Endothelial cell of umbilical vein (primary cell): ENCODE measurements around the gene POU2F3. TPM values are rescaled to one million over a fixed set of nuclear protein-coding genes. Genes with fewer than 3 reads are reported as not detected.

ENCODE experiments used
- BruUV-seq: library from RNA; stranded (reverse); fragments of 400-500 nt; replicated peaks from 2 replicates; lab custom pipeline; 2021; lab: Mats Ljungman, UMichigan
- CTCF ChIA-PET: fragments of 300-600, 350-600 bp; sonication (Branson Sonifier 250); formaldehyde crosslinking; loops from one replicate; lab custom pipeline; 2021; ENCODE audit warnings: antibody characterized with exemption, inconsistent platforms; lab: Charles Lee
- POLR2A ChIA-PET: fragments of 300-600, 350-600 bp; sonication (Branson Sonifier 250); formaldehyde crosslinking; loops from one replicate; lab custom pipeline; 2021; ENCODE audit warnings: antibody characterized with exemption, inconsistent platforms; lab: Charles Lee
- DNase-seq: peaks from one replicate; pipeline ENCODE4 v3.0.0-alpha.2; 2011; ENCODE audit warnings: low read depth, low spot score
- FAIRE-seq: peaks from 2 replicates; lab custom pipeline; 2011; peaks lifted over from hg19 to GRCh38; lab: Jason Lieb, UNC
- H2AFZ ChIP-seq: 2 replicates; pipeline ENCODE4 v1.6.0; 2012; ENCODE audit warnings: low read depth, low read length, control low read depth, inconsistent platforms
- H3K27ac ChIP-seq: 2 replicates; pipeline ENCODE4 v1.5.1; 2011; ENCODE audit warnings: low read depth, mild to moderate bottlenecking, control low read depth, low read length, moderate library complexity; ENCODE audit not compliant: insufficient read depth
- H3K27me3 ChIP-seq, 2 experiments: 2 replicates each; pipeline versions ENCODE4 v1.6.0 to v1.6.1; 2011; ENCODE audit warnings: low read length in 2 of 2, mixed read lengths in 1 of 2; ENCODE audit not compliant: control insufficient read depth in 2 of 2, insufficient read depth in 2 of 2
- H3K36me3 ChIP-seq, 2 experiments: 2 replicates in 1 of 2; 3 replicates in 1 of 2; pipeline ENCODE4 v1.5.1; 2011; ENCODE audit warnings: low read length in 2 of 2, mild to moderate bottlenecking in 1 of 2, moderate library complexity in 1 of 2; ENCODE audit not compliant: control insufficient read depth in 2 of 2, insufficient read depth in 2 of 2; ENCODE audit errors: extremely low read depth in 1 of 2
- H3K4me1 ChIP-seq: 3 replicates; pipeline ENCODE4 v1.5.1; 2011; ENCODE audit warnings: mild to moderate bottlenecking, low read length; ENCODE audit not compliant: control insufficient read depth, insufficient read depth; ENCODE audit errors: extremely low read depth
- H3K4me2 ChIP-seq: 2 replicates; pipeline ENCODE4 v1.6.1; 2011; ENCODE audit warnings: low read length, control low read depth, mixed read lengths; ENCODE audit not compliant: insufficient read depth
- H3K4me3 ChIP-seq, 3 experiments: fragments of 200-600 bp in 1 of 3; sonication (generic), shearing (Covaris generic) in 1 of 3; replicated peaks in 1 of 3; 2 replicates each; pipeline ENCODE4 v1.5.1; 2011 to 2016; ENCODE audit warnings: control low read depth in 3 of 3, low read length in 3 of 3, mild to moderate bottlenecking in 2 of 3, inconsistent platforms in 1 of 3, low read depth in 1 of 3, moderate library complexity in 1 of 3; ENCODE audit not compliant: insufficient read depth in 1 of 3
- H3K79me2 ChIP-seq: 2 replicates; pipeline ENCODE4 v1.6.0; 2012; ENCODE audit warnings: low read length, inconsistent platforms; ENCODE audit not compliant: control insufficient read depth, insufficient read depth
- H3K9ac ChIP-seq: replicated peaks from 2 replicates; pipeline ENCODE3; 2011; ENCODE audit warnings: low read length, control low read depth; ENCODE audit not compliant: insufficient read depth; ENCODE audit errors: extremely low read depth
- H3K9me1 ChIP-seq: replicated peaks from 3 replicates; pipeline ENCODE4 v1.6.0; 2011; ENCODE audit warnings: mild to moderate bottlenecking, low read length; ENCODE audit not compliant: control insufficient read depth, insufficient read depth; ENCODE audit errors: extremely low read depth
- H3K9me3 ChIP-seq: replicated peaks from 2 replicates; pipeline ENCODE4 v1.5.1; 2012; ENCODE audit warnings: low read length, inconsistent platforms; ENCODE audit not compliant: control insufficient read depth, insufficient read depth
- H4K20me1 ChIP-seq: replicated peaks from 2 replicates; pipeline ENCODE3; 2011; ENCODE audit warnings: mild to moderate bottlenecking, low read length; ENCODE audit not compliant: control insufficient read depth, insufficient read depth; ENCODE audit errors: extremely low read depth
- CTCF ChIP-seq, 2 donors: IDR thresholded peaks; 1 replicate in 1 of 2; 2 replicates in 1 of 2; pipeline ENCODE4 v1.5.1; 2011; ENCODE audit warnings: low read length in 2 of 2, mild to moderate bottlenecking in 2 of 2, moderate library complexity in 2 of 2, control low read depth in 1 of 2, inconsistent platforms in 1 of 2, low read depth in 1 of 2; ENCODE audit not compliant: insufficient read depth in 1 of 2; ENCODE audit errors: extremely low read depth in 1 of 2
- EZH2 ChIP-seq: IDR thresholded peaks from 2 replicates; pipeline ENCODE4 v1.6.1; 2012; ENCODE audit warnings: borderline replicate concordance, low read depth, mild to moderate bottlenecking, moderate library complexity, low read length, inconsistent platforms; ENCODE audit not compliant: severe bottlenecking
- FOS ChIP-seq: IDR thresholded peaks from 2 replicates; pipeline ENCODE4 v1.6.1; 2011; ENCODE audit warnings: mild to moderate bottlenecking, low read length, moderate library complexity, borderline replicate concordance; ENCODE audit not compliant: insufficient read depth
- GATA2 ChIP-seq: IDR thresholded peaks from 2 replicates; pipeline ENCODE4 v1.7.0; 2011; ENCODE audit warnings: low read depth, mild to moderate bottlenecking, moderate library complexity, mixed read lengths, low read length; ENCODE audit not compliant: insufficient read length, insufficient read depth
- JUN ChIP-seq: IDR thresholded peaks from 2 replicates; pipeline ENCODE4 v1.6.1; 2011; ENCODE audit warnings: borderline replicate concordance, low read depth; ENCODE audit not compliant: insufficient read length, insufficient read depth
- MAX ChIP-seq: IDR thresholded peaks from 2 replicates; pipeline ENCODE4 v1.6.1; 2011; ENCODE audit not compliant: insufficient read depth, insufficient read length
- MYC ChIP-seq: IDR thresholded peaks from one replicate; pipeline ENCODE4 v1.6.1; 2011; ENCODE audit warnings: mild to moderate bottlenecking, low read depth, low read length
- POLR2A ChIP-seq: IDR thresholded peaks from 2 replicates; pipeline ENCODE4 v1.6.1; 2012; ENCODE audit warnings: low read depth, mild to moderate bottlenecking, control low read depth, low read length
- POLR2AphosphoS5 ChIP-seq: IDR thresholded peaks from 2 replicates; pipeline ENCODE4 v1.6.1; 2012; ENCODE audit warnings: low read depth, mild to moderate bottlenecking, control low read depth, low read length, moderate library complexity; ENCODE audit not compliant: insufficient read depth
- dilution Hi-C: fragments of 300-500 bp; cut with MboI; formaldehyde crosslinking; loops from one replicate; pipeline ENCODE4 v1.15.0; 2019; ENCODE audit warnings: low sequenced_read_pairs; ENCODE audit not compliant: extremely low pct_ligation_motif_present
- intact Hi-C: fragments of 100-400 bp; cut with micrococcal nuclease; formaldehyde crosslinking; loops from one replicate; pipeline ENCODE4 v1.10.0; 2022
- polyA plus RNA-seq, 4 experiments: library from polyadenylated mRNA; depleted of rRNA in 3 of 4; stranded (reverse) in 3 of 4; unstranded in 1 of 4; fragments of >200 nt; gene quantifications; 2 replicates each; pipeline versions ENCODE4 v1.2.1 to v1.2.3, GENCODE V29; 2011 to 2012; ENCODE audit warnings: missing spikeins in 1 of 4
- total RNA-seq: library from RNA; stranded (reverse); gene quantifications from 2 replicates; pipeline ENCODE4 v1.2.3, GENCODE V29; 2021

The POU2F3 gene
- total and polyA plus RNA-seq, 2 donors (not counting 3 experiments of a cell fraction or from before 2014, with no cell fraction given), result 0.06 TPM; not detected in 1

- FAIRE-seq, result no peak
- Histone ChIP-seq H3K4me2 (peak overlapping the region; percentile 67), H3K36me3 (no peaks in the 10 kb centered on the region), H3K9me1 (no peaks in the 10 kb centered on the region), H3K9me3 (no peaks in the 10 kb centered on the region), H2AFZ (peak overlapping the region; percentile 77), H3K9ac (peak overlapping the region; percentile 56), H4K20me1 (no peaks in the 10 kb centered on the region), H3K27ac (peak overlapping the region; percentile 43), H3K79me2 (peaks cover 9% of the 10 kb centered on the region), H3K27me3 (no peaks in the 10 kb centered on the region), H3K4me1 (peaks cover 41% of the 10 kb centered on the region), H3K4me3 (peak overlapping the region; percentile 37 to 67 (median 60))
- no peak for TF ChIP-seq POLR2A
- no peak for TF ChIP-seq GATA2
- no peak for TF ChIP-seq JUN
- no peak for TF ChIP-seq FOS
- TF ChIP-seq MYC, result no peak
- no peak for TF ChIP-seq CTCF (IDR thresholded peaks at IDR 0.05; ENCODE audit: extremely low read depth in 1 of 2, insufficient read depth in 1 of 2, low read depth in 1 of 2, low read length in 2 of 2)
- TF ChIP-seq MAX, result no peak
- TF ChIP-seq POLR2AphosphoS5, result no peak
- TF ChIP-seq EZH2, result no peak
- DNase-seq, result peak; percentile 34
- ChIA-PET CTCF (interaction anchor here (0.6 to 5.0 kb wide), 9 partner anchors 15 to 483 kb away, joined by 3 to 19 read pairs (median 6); partner anchors contain the start of gene NECTIN1), POLR2A (no interaction called here)
- TSS peak; percentile 45 for BruUV-seq
- intact Hi-C loops (loop anchor here (1.0 to 10.0 kb wide), 5 partner anchors 14 to 857 kb away; partner anchors contain the start of gene NECTIN1), dilution Hi-C loops (no loop called here)
These were observed 28.2 kb upstream of the POU2F3 start for GRCh38 chr11:120211522-120212258.
